ENCODE measurements around the gene SKAP1. TPM values are rescaled to one million over a fixed set of nuclear protein-coding genes. Genes with fewer than 3 reads are reported as not detected.

Gene SKAP1
- total RNA-seq, 1 donor from 2014 or later, result not detected

- Mint-ChIP-seq H3K27me3 (ENCODE audit: low read depth, unreplicated experiment) (peaks cover 26% of the 10 kb centered on the region), H3K36me3 (ENCODE audit: low read depth, unreplicated experiment) (no peaks in the 10 kb centered on the region), H3K4me1 (ENCODE audit: low read depth, unreplicated experiment) (peaks cover 12% of the 10 kb centered on the region), H3K4me3 (ENCODE audit: unreplicated experiment) (no peak overlapping the region), H3K9me3 (ENCODE audit: unreplicated experiment) (no peaks in the 10 kb centered on the region), H3K27ac (ENCODE audit: unreplicated experiment) (no peak overlapping the region)
- H3K79me2 ChIP-seq (ENCODE audit: insufficient read depth, low read length), result no peaks in the 10 kb centered on the region
- DNase-seq (ENCODE audit: low read depth), result no peak
- peaks cover 15% of the 10 kb centered on the region for H3K4me1 ChIP-seq (ENCODE audit: insufficient read depth, low read length)
- FAIRE-seq, result no peak
- TF ChIP-seq, protein P1, sequence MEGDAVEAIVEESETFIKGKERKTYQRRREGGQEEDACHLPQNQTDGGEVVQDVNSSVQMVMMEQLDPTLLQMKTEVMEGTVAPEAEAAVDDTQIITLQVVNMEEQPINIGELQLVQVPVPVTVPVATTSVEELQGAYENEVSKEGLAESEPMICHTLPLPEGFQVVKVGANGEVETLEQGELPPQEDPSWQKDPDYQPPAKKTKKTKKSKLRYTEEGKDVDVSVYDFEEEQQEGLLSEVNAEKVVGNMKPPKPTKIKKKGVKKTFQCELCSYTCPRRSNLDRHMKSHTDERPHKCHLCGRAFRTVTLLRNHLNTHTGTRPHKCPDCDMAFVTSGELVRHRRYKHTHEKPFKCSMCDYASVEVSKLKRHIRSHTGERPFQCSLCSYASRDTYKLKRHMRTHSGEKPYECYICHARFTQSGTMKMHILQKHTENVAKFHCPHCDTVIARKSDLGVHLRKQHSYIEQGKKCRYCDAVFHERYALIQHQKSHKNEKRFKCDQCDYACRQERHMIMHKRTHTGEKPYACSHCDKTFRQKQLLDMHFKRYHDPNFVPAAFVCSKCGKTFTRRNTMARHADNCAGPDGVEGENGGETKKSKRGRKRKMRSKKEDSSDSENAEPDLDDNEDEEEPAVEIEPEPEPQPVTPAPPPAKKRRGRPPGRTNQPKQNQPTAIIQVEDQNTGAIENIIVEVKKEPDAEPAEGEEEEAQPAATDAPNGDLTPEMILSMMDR (IDR thresholded peaks at IDR 0.05; ENCODE audit: insufficient read depth, low read depth, low read length), result no peak
- TF ChIP-seq EZH2 (IDR thresholded peaks at IDR 0.05; ENCODE audit: insufficient read depth, low read length), result no peak
- peaks cover under 1% of the 10 kb centered on the region for H3K27me3 ChIP-seq (ENCODE audit: insufficient read depth, low read length)
- H4K20me1 ChIP-seq (ENCODE audit: insufficient read depth, low read length), result no peaks in the 10 kb centered on the region
- no peaks in the 10 kb centered on the region for H3K36me3 ChIP-seq (ENCODE audit: insufficient read depth, low read length)
- no peak overlapping the region for H3K4me2 ChIP-seq (ENCODE audit: low read length)
- no peak overlapping the region for H3K9ac ChIP-seq (ENCODE audit: low read length)
- H3K27ac ChIP-seq (ENCODE audit: low read depth, low read length), result no peak overlapping the region
- no peak overlapping the region for H3K4me3 ChIP-seq (ENCODE audit: insufficient read depth, low read depth, low read length)
- H3K9me3 ChIP-seq (ENCODE audit: insufficient read depth, low read depth, low read length), result no peaks in the 10 kb centered on the region
- no peak overlapping the region for H2AFZ ChIP-seq (ENCODE audit: low read depth, low read length)
Measured at GRCh38 chr17:48174833-48175523, 255.0 kb downstream of the SKAP1 start.

GRCh38 chr17:48173191-48173984, 256.6 kb downstream of the SKAP1 start:
- TF ChIP-seq, protein P1 (IDR thresholded peaks at IDR 0.05; ENCODE audit: insufficient read depth, low read depth, low read length), result no peak
- TF ChIP-seq EZH2 (IDR thresholded peaks at IDR 0.05; ENCODE audit: insufficient read depth, low read length), result no peak
- DNase-seq (ENCODE audit: low read depth) (no peak), FAIRE-seq (no peak)
- no peaks in the 10 kb centered on the region for H3K79me2 ChIP-seq (ENCODE audit: insufficient read depth, low read length)
- Mint-ChIP-seq H3K27me3 (ENCODE audit: low read depth, unreplicated experiment) (peaks cover 33% of the 10 kb centered on the region), H3K4me3 (ENCODE audit: unreplicated experiment) (no peak overlapping the region), H3K4me1 (ENCODE audit: low read depth, unreplicated experiment) (peaks cover 12% of the 10 kb centered on the region), H3K9me3 (ENCODE audit: unreplicated experiment) (no peaks in the 10 kb centered on the region), H3K27ac (ENCODE audit: unreplicated experiment) (no peak overlapping the region), H3K36me3 (ENCODE audit: low read depth, unreplicated experiment) (no peaks in the 10 kb centered on the region)
- peaks cover 12% of the 10 kb centered on the region for H3K27me3 ChIP-seq (ENCODE audit: insufficient read depth, low read length)
- H3K9ac ChIP-seq (ENCODE audit: low read length), result no peak overlapping the region
- no peaks in the 10 kb centered on the region for H3K36me3 ChIP-seq (ENCODE audit: insufficient read depth, low read length)
- H2AFZ ChIP-seq (ENCODE audit: low read depth, low read length), result no peak overlapping the region
- no peak overlapping the region for H3K27ac ChIP-seq (ENCODE audit: low read depth, low read length)
- no peaks in the 10 kb centered on the region for H3K9me3 ChIP-seq (ENCODE audit: insufficient read depth, low read depth, low read length)
- H4K20me1 ChIP-seq (ENCODE audit: insufficient read depth, low read length), result no peaks in the 10 kb centered on the region
- no peak overlapping the region for H3K4me2 ChIP-seq (ENCODE audit: low read length)
- no peak overlapping the region for H3K4me3 ChIP-seq (ENCODE audit: insufficient read depth, low read depth, low read length)
- H3K4me1 ChIP-seq (ENCODE audit: insufficient read depth, low read length), result peaks cover 15% of the 10 kb centered on the region
